HFFc6 (cell line): Measurements from ENCODE around the gene CDH23. TPM values are rescaled to one million over a fixed set of nuclear protein-coding genes. Genes with fewer than 3 reads are reported as not detected.
A peak's percentile ranks its signal among the peaks of the same experiment; 100 is the strongest.

ENCODE experiments used
- DNase-seq: peaks from one replicate; pipeline ENCODE4 v3.0.0-alpha.2; 2018
- H3K27ac Mint-ChIP-seq: 2 replicates; pipeline ENCODE4 v1.8.0; 2020; ENCODE audit warnings: mild to moderate bottlenecking, mixed read lengths
- H3K27me3 Mint-ChIP-seq: 2 replicates; pipeline ENCODE4 v1.8.0; 2021; ENCODE audit warnings: mild to moderate bottlenecking, moderate library complexity, mixed read lengths; ENCODE audit not compliant: insufficient read depth
- H3K36me3 Mint-ChIP-seq: 2 replicates; pipeline ENCODE4 v1.8.0; 2021; ENCODE audit warnings: low read depth, mixed read lengths
- H3K4me1 Mint-ChIP-seq: 2 replicates; pipeline ENCODE4 v1.8.0; 2020; ENCODE audit warnings: low read depth, mixed read lengths
- H3K4me3 Mint-ChIP-seq: 2 replicates; pipeline ENCODE4 v1.8.0; 2020; ENCODE audit warnings: mild to moderate bottlenecking, moderate library complexity, mixed read lengths
- H3K9me3 Mint-ChIP-seq: 2 replicates; pipeline ENCODE4 v1.8.0; 2020; ENCODE audit warnings: mild to moderate bottlenecking, mixed read lengths
- total RNA-seq, 6 experiments: library from RNA; stranded (reverse); fragmentation: NEBNext Ultra II Directional; extraction: Animal tissue kit (Norgen Biotek cat#: 25700); gene quantifications; 2 replicates in 1 of 6; 3 replicates in 5 of 6; pipeline ENCODE4 v1.2.3, GENCODE V29; 2021
- TF ChIP-seq, protein P1 (sequence below): fragments of 200-600 bp; sonication (generic); IDR thresholded peaks from 2 replicates; pipeline ENCODE4 v1.5.0; 2021; ENCODE audit warnings: antibody characterized with exemption, mild to moderate bottlenecking

The CDH23 gene
- total RNA-seq, 6 experiments from 2014 or later = 0.02 to 0.11 (median 0.04) TPM; not detected in 2

DNA sequence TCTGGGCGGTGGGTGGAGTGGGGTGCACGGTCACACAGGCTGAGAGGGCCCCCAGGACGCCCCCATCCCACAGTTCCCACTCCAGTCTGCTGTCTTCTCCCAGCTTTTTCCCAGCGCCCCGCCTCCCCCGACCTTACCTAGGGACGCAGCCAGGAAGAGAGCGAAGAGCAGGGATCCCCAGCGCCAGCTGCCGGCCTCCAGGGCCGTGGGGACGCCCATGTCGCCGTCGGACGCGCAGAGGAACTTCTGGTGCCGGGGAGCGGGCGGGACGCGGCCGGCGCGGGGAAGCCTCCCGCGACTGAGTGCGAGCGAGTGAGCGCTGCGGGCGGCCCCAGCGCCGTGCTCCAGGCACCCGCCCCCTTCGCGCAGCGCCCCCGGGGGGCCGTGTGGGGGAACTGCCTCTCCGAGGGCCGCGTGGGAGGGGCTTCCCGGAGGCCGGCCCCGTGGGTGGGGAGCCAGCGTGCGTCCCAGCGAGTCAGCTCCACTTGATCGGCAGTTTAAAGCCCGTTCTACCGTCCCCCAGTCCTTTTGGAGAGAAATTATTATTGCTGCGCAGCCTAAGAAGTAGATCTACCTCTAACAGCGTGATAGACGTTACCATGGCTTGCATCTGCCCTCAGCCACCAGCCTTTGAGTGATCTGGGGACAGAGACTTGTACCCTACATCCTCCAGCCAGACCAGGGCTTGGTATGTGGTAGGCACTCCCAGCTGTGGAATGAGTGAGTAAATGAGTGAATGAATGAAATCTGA is 376.7 kb downstream of the CDH23 start, which contains the start of gene VSIR:
VSIR (minus strand) TSS at position 300 of the 751 bp plus-strand sequence; CDS start at position 219, 81 bp downstream.
- TF ChIP-seq, protein P1, sequence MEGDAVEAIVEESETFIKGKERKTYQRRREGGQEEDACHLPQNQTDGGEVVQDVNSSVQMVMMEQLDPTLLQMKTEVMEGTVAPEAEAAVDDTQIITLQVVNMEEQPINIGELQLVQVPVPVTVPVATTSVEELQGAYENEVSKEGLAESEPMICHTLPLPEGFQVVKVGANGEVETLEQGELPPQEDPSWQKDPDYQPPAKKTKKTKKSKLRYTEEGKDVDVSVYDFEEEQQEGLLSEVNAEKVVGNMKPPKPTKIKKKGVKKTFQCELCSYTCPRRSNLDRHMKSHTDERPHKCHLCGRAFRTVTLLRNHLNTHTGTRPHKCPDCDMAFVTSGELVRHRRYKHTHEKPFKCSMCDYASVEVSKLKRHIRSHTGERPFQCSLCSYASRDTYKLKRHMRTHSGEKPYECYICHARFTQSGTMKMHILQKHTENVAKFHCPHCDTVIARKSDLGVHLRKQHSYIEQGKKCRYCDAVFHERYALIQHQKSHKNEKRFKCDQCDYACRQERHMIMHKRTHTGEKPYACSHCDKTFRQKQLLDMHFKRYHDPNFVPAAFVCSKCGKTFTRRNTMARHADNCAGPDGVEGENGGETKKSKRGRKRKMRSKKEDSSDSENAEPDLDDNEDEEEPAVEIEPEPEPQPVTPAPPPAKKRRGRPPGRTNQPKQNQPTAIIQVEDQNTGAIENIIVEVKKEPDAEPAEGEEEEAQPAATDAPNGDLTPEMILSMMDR = peak; percentile 93
- no peaks in the 10 kb centered on the region for H3K9me3 Mint-ChIP-seq
- peak within 1 kb of the TSS; percentile 85 for H3K4me3 Mint-ChIP-seq
- H3K36me3 Mint-ChIP-seq = no peaks in the 10 kb centered on the region
- H3K27me3 Mint-ChIP-seq = peaks cover 3% of the 10 kb centered on the region; the same call in 1 of the 2 replicates
- DNase-seq = peak; percentile 65
- peaks cover 58% of the 10 kb centered on the region for H3K4me1 Mint-ChIP-seq
- H3K27ac Mint-ChIP-seq = peak within 1 kb of the TSS; percentile 89

DNA sequence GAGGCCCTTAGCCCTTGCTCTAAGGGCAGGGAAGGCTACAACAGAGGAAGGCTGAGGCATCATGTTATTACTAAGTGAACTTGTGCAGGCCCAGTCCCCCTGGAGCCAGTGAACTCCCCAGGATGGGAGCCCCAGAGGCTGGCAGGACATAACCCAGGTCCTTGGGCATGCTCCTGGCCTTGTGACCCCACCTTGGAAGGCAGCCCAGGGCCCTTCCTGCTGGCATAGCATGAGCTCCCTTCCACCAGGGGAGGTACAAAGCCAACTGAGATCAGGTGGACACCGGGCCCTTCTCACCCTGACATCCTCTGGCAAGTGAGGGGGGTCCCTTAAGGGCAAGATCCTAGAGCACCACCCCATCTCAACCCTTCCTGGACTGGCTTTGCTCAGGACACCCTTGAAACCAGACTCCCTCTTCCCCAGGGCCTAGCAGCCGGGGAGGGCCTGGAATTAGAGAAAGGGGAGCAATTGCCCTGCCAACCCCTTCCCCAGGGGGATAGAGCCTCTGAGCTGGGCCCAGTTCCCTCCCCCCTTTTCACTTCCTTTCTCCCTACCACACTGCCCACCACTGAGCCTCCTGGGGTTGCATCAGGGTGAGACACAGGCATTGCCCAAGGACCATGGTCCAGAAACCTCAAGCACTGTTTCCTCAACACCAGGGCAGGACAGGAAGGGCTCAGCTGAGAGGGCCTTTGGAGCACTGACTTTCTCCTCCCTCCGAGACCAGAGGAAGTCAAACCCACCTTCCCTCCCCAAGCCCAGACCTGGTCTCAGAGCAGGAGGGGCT is 378.4 kb downstream of the CDH23 start:
- Mint-ChIP-seq H3K27ac (no peak overlapping the region), H3K27me3 (peaks cover 8% of the 10 kb centered on the region), H3K4me3 (no peak overlapping the region), H3K4me1 (peaks cover 41% of the 10 kb centered on the region), H3K9me3 (no peaks in the 10 kb centered on the region), H3K36me3 (no peaks in the 10 kb centered on the region)
- TF ChIP-seq, protein P1 = no peak
- no peak for DNase-seq

- Mint-ChIP-seq H3K36me3 (no peaks in the 10 kb centered on the region), H3K9me3 (no peaks in the 10 kb centered on the region), H3K4me1 (peaks cover 29% of the 10 kb centered on the region), H3K4me3 (no peak overlapping the region), H3K27ac (no peak overlapping the region), H3K27me3 (peaks cover 8% of the 10 kb centered on the region)
- TF ChIP-seq, protein P1 = no peak
- no peak for DNase-seq
Measured at GRCh38 chr10:71776481-71776925, 379.8 kb downstream of the CDH23 start.

DNA sequence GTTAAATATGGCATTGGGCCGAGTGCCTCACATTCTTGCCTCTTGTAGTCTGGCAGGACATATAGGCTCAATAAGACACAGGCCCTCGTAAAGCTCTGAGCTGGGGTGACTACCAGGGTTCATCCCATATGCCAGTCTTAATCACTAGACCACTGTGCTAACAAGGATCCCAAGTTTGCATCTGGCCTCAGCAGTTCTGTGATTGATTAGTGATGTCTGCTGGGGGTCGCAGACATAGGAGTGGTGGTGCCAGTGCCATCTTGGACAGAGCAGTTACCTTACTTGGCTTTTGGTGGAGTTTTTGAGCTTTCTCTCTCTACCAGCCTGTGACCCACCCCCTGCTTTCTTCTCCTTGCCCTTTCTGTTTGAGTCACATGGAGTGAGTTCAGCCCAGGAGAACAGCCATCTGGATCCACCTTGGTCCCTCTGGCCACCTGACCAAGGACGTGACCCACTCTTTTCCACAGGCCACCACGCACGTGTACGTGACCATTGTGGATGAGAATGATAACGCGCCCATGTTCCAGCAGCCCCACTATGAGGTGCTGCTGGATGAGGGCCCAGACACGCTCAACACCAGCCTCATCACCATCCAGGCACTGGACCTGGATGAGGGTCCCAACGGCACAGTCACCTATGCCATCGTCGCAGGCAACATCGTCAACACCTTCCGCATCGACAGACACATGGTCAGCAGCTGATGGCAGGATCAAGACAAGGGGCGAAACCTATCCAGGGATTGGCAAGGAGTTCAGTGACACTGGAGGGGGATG is 380.7 kb downstream of the CDH23 start:
- Mint-ChIP-seq H3K27me3 (peaks cover 13% of the 10 kb centered on the region), H3K4me3 (no peak overlapping the region), H3K4me1 (peaks cover 20% of the 10 kb centered on the region), H3K36me3 (no peaks in the 10 kb centered on the region), H3K27ac (no peak overlapping the region), H3K9me3 (no peaks in the 10 kb centered on the region)
- no peak for DNase-seq
- TF ChIP-seq, protein P1 = no peak
